ENCODE results near the gene NCR1. TPM values are rescaled to one million over a fixed set of nuclear protein-coding genes. Genes with fewer than 3 reads are reported as not detected.

Gene NCR1

DNA sequence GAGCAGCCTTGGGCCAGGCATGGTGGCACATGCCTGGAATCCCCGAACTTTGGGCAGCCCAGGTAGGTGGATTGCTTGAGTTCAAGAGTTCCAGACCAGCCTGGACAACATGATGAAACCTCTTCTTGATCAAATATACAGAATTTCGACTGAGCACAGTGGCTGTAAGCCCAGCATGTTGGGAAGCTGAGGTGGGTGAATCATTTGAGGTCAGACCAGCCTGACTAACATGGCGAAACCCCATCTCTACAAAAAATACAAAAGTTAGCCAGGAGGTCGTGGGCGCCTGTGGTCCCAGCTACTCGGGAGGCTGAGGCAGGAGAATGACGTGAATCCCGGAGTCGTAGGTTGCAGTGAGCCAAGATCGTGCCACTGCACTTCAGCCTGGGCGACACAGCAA lies 49.4 kb downstream of the NCR1 start:
- H3K27ac ChIP-seq (replicated peaks; ENCODE audit: low read length) = no peak overlapping the region
- peak overlapping the region; percentile 30 for H3K9ac ChIP-seq (ENCODE audit: low read depth, low read length, poor library complexity)
- H2AFZ ChIP-seq (ENCODE audit: low read length) = no peak overlapping the region
- H3K4ac ChIP-seq (ENCODE audit: low read length) = no peak overlapping the region
- no peaks in the 10 kb centered on the region for H3K79me1 ChIP-seq (ENCODE audit: low read depth, low read length)
- DNase-seq (ENCODE audit: low spot score) = no peak
- H2BK5ac ChIP-seq (ENCODE audit: low read length) = no peak overlapping the region
- H3K27me3 ChIP-seq (ENCODE audit: control insufficient read depth in 3 of 3, insufficient read depth in 3 of 3, low read depth in 1 of 3, low read length in 3 of 3) = no peaks in the 10 kb centered on the region
- no peak overlapping the region for H3K14ac ChIP-seq (ENCODE audit: low read length)
- H3K23ac ChIP-seq (ENCODE audit: low read depth, low read length, poor library complexity) = no peak overlapping the region
- H2BK120ac ChIP-seq (ENCODE audit: low read depth, low read length) = no peak overlapping the region
- H3K4me2 ChIP-seq (ENCODE audit: insufficient read depth, low read length, poor library complexity, severe bottlenecking) = no peak overlapping the region
- H2BK15ac ChIP-seq (ENCODE audit: low read length) = no peak overlapping the region
- H2BK12ac ChIP-seq (ENCODE audit: low read length) = no peak overlapping the region
- no peak overlapping the region for H4K91ac ChIP-seq (ENCODE audit: low read depth, low read length, poor library complexity)
- H3K4me3 ChIP-seq (ENCODE audit: low read length in 2 of 2) = no peak overlapping the region
- H2AK5ac ChIP-seq (ENCODE audit: low read depth, low read length) = no peak overlapping the region
- no peaks in the 10 kb centered on the region for H3K36me3 ChIP-seq (replicated peaks in 1 of 2; ENCODE audit: control insufficient read depth in 2 of 2, insufficient read depth in 2 of 2, low read length in 2 of 2)
- H3K18ac ChIP-seq (ENCODE audit: low read length) = no peak overlapping the region
- no peak overlapping the region for H4K8ac ChIP-seq (ENCODE audit: low read depth, low read length)
- H3K4me1 ChIP-seq (ENCODE audit: control insufficient read depth in 2 of 2, insufficient read depth in 1 of 2, low read depth in 1 of 2, low read length in 2 of 2) = peaks cover 6 to 8% of the 10 kb centered on the region in 2 donors
- no peaks in the 10 kb centered on the region for H3K9me3 ChIP-seq (replicated peaks in 1 of 2; ENCODE audit: control insufficient read depth in 2 of 2, insufficient read depth in 1 of 2, low read depth in 1 of 2, low read length in 2 of 2)
- no CpG with 5 or more reads among the region's 11 CpGs for WGBS, 2 donors (ENCODE audit: extremely low coverage in 2 of 2, insufficient read length in 2 of 2, insufficient replicate concordance in 1 of 2)

DNA sequence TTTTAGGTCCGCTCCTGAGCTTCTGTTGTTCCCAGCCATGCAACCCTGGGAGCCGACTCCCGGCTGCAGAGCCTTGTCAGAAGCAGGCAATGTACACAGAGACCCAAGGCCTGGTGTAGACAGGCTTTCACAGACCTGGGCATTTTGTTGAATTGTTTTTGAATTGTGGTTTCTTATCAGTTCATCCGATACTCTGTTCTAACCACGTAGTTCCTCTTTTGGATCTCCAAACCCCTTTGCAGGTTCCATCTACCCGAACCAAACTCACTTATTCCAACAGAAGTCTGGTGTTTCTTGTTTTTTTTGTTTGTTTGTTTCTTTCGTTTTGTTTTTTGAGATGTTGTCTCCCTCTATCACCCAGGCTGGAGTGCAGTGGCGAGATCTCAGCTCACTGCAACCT lies 53.9 kb downstream of the NCR1 start:
- WGBS, 2 donors (ENCODE audit: extremely low coverage in 2 of 2, insufficient read length in 2 of 2, insufficient replicate concordance in 1 of 2) = no CpG with 5 or more reads among the region's 8 CpGs
- no peak overlapping the region for H3K4me2 ChIP-seq (ENCODE audit: insufficient read depth, low read length, poor library complexity, severe bottlenecking)
- H3K4ac ChIP-seq (ENCODE audit: low read length) = no peak overlapping the region
- H2BK120ac ChIP-seq (ENCODE audit: low read depth, low read length) = no peak overlapping the region
- H3K18ac ChIP-seq (ENCODE audit: low read length) = no peak overlapping the region
- H3K27ac ChIP-seq (replicated peaks; ENCODE audit: low read length) = no peak overlapping the region
- no peak overlapping the region for H4K91ac ChIP-seq (ENCODE audit: low read depth, low read length, poor library complexity)
- H3K27me3 ChIP-seq (ENCODE audit: control insufficient read depth in 3 of 3, insufficient read depth in 3 of 3, low read depth in 1 of 3, low read length in 3 of 3) = no peaks in the 10 kb centered on the region
- no peak for DNase-seq (ENCODE audit: low spot score)
- H2AFZ ChIP-seq (ENCODE audit: low read length) = no peak overlapping the region
- H2AK5ac ChIP-seq (ENCODE audit: low read depth, low read length) = no peak overlapping the region
- H3K36me3 ChIP-seq (replicated peaks in 1 of 2; ENCODE audit: control insufficient read depth in 2 of 2, insufficient read depth in 2 of 2, low read length in 2 of 2) = no peaks in the 10 kb centered on the region
- H3K9me3 ChIP-seq (replicated peaks in 1 of 2; ENCODE audit: control insufficient read depth in 2 of 2, insufficient read depth in 1 of 2, low read depth in 1 of 2, low read length in 2 of 2) = peaks cover 0 to 1% of the 10 kb centered on the region in 2 donors
- no peak overlapping the region for H3K23ac ChIP-seq (ENCODE audit: low read depth, low read length, poor library complexity)
- H3K14ac ChIP-seq (ENCODE audit: low read length) = no peak overlapping the region
- no peak overlapping the region for H3K4me3 ChIP-seq (ENCODE audit: low read length in 2 of 2)
- H3K4me1 ChIP-seq (ENCODE audit: control insufficient read depth in 2 of 2, insufficient read depth in 1 of 2, low read depth in 1 of 2, low read length in 2 of 2) = peaks cover 0 to 2% of the 10 kb centered on the region in 2 donors
- H2BK15ac ChIP-seq (ENCODE audit: low read length) = no peak overlapping the region
- no peak overlapping the region for H3K9ac ChIP-seq (ENCODE audit: low read depth, low read length, poor library complexity)
- no peak overlapping the region for H2BK5ac ChIP-seq (ENCODE audit: low read length)
- no peak overlapping the region for H2BK12ac ChIP-seq (ENCODE audit: low read length)
- no peak overlapping the region for H4K8ac ChIP-seq (ENCODE audit: low read depth, low read length)
- no peaks in the 10 kb centered on the region for H3K79me1 ChIP-seq (ENCODE audit: low read depth, low read length)

Small RNA genes within 50 kb of the gene (small RNA-seq; reads per million reads assigned to genes)
- gene AC011476.8 (ENCODE audit: insufficient read depth) (not detected), gene RNU6-222P (ENCODE audit: insufficient read depth) (2.0 reads per million)

Data from neuronal stem cell (in vitro differentiated cells).